Psoas muscle (tissue), 8 donors: ENCODE measurements around the gene ATF7IP2. TPM values are rescaled to one million over a fixed set of nuclear protein-coding genes. Genes with fewer than 3 reads are reported as not detected.
"Not testable (repeated sequence)": the region's sequence is repeated elsewhere in the genome, so short reads cannot be mapped to it uniquely, and the experiment has no call there.

Source experiments
- ATAC-seq, 4 donors: fragments of 200-7000 bp; cut with Tn5 transposase; one replicate each; pipeline ENCODE4 v1.9.1; 2020; ENCODE audit warnings: moderate library complexity in 3 of 4, mild to moderate bottlenecking in 2 of 4
- DNase-seq, 2 donors: peaks; one replicate each; pipeline ENCODE4 v3.0.0-alpha.2; 2020
- H3K27ac ChIP-seq: fragments of 200-600 bp; one replicate; pipeline ENCODE4 v1.8.0; 2022
- H3K27me3 ChIP-seq, 3 donors: fragments of 200-600 bp in 1 of 3; one replicate each; pipeline versions ENCODE4 v1.6.1 to v1.8.0; 2013 to 2022; ENCODE audit warnings: low read length in 2 of 3, mild to moderate bottlenecking in 2 of 3, moderate library complexity in 1 of 3; ENCODE audit not compliant: insufficient read depth in 3 of 3
- H3K36me3 ChIP-seq, 2 donors: fragments of 200-600 bp in 1 of 2; one replicate each; pipeline versions ENCODE4 v1.6.1 to v1.8.0; 2013 to 2022; ENCODE audit warnings: low read depth in 1 of 2, mild to moderate bottlenecking in 1 of 2, moderate library complexity in 1 of 2; ENCODE audit not compliant: insufficient read depth in 1 of 2
- H3K4me1 ChIP-seq: fragments of 200-600 bp; one replicate; pipeline ENCODE4 v1.8.0; 2022
- H3K4me3 ChIP-seq: fragments of 200-600 bp; one replicate; pipeline ENCODE4 v1.8.0; 2022; ENCODE audit warnings: mild to moderate bottlenecking
- H3K9me3 ChIP-seq: fragments of 200-600 bp; one replicate; pipeline ENCODE4 v1.8.0; 2022
- CTCF ChIP-seq: fragments of 200-600 bp; IDR thresholded peaks from one replicate; pipeline ENCODE4 v1.8.0; 2022; ENCODE audit warnings: antibody characterized with exemption
- WGBS, 3 donors: extraction: QIAGEN DNeasy Blood & Tissue Kit; methylation state at CpG; one replicate each; pipeline versions ENCODE4 v1.1.6 to v1.1.7; 2013; 5-methylcytosine and 5-hydroxymethylcytosine counted together
- intact Hi-C, 2 donors: fragments of 100-400 bp; cut with DNase I; formaldehyde crosslinking; loops; one replicate each; pipeline versions ENCODE4 v1.11.0 to v1.14.2; 2022
- polyA plus RNA-seq, 3 donors: library from polyadenylated mRNA; stranded (reverse); fragments of 200-250 nt; gene quantifications; one replicate each; pipeline ENCODE4 v1.2.3, GENCODE V29; 2013
- total RNA-seq, 4 donors: library from RNA; stranded (reverse); fragmentation: NEBNext Ultra II Directional in 2 of 4; extraction: Animal tissue kit (Norgen Biotek cat#: 25700) in 2 of 4; gene quantifications; one replicate each; pipeline versions ENCODE4 v1.2.1 to v1.2.4, GENCODE V29; 2021 to 2023
- donor health status: healthy with polysubstance abuse.
- donor health status: DM: no; HTN: no; CAD: no; lungs with moderate emphysema.
- donor health status: Bipolar disorder and iron deficiency.
- donor health status: healthy.
- donor health status: DM: yes; HTN: yes; CAD: no.
- donor health status: DM: no; HTN: no; CAD: no.
- donor health status: DM: no; HTN: no; CAD: no.
- donor health status: DM: yes; HTN: yes; CAD: no.

Gene ATF7IP2
- total and polyA plus RNA-seq, 7 donors = 0.89 to 5.1 (median 2.5) TPM

- no peaks in the 10 kb centered on the region for H3K27me3 ChIP-seq
- H3K4me1 ChIP-seq = no peaks in the 10 kb centered on the region
- intact Hi-C loops = no loop called here
- no peak for TF ChIP-seq CTCF
- peaks cover 22% of the 10 kb centered on the region for H3K9me3 ChIP-seq
- H3K4me3 ChIP-seq = no peak overlapping the region
- no peak overlapping the region for H3K27ac ChIP-seq
- ATAC-seq (no peak), DNase-seq (no peak)
- WGBS, 3 donors = 96 to 98% (median 97%) methylated on average over 9 of the region's 9 CpGs
- H3K36me3 ChIP-seq = no peaks in the 10 kb centered on the region
Observed at GRCh38 chr16:10447289-10447688, 61.4 kb downstream of the ATF7IP2 start.

GRCh38 chr16:10452208-10453158 is 66.6 kb downstream of the ATF7IP2 start:
- ATAC-seq, H3K27me3 ChIP-seq, DNase-seq, H3K36me3 ChIP-seq, H3K4me1 ChIP-seq, H3K27ac ChIP-seq, H3K4me3 ChIP-seq, intact Hi-C loops: not testable (repeated sequence)
- peaks cover 11% of the 10 kb centered on the region for H3K9me3 ChIP-seq
- WGBS, 3 donors = 91 to 97% (median 95%) methylated on average over 13 of the region's 13 CpGs

GRCh38 chr16:10453159-10453510 is 67.3 kb downstream of the ATF7IP2 start:
- H3K27me3 ChIP-seq = no peaks in the 10 kb centered on the region
- no peak overlapping the region for H3K27ac ChIP-seq
- no peak overlapping the region for H3K4me3 ChIP-seq
- no peaks in the 10 kb centered on the region for H3K36me3 ChIP-seq
- no peak for TF ChIP-seq CTCF
- DNase-seq (no peak), ATAC-seq (no peak)
- 93 to 100% (median 99%) methylated on average over 6 of the region's 6 CpGs for WGBS, 3 donors
- peaks cover 5% of the 10 kb centered on the region for H3K9me3 ChIP-seq
- intact Hi-C loops = no loop called here
- H3K4me1 ChIP-seq = no peaks in the 10 kb centered on the region

GRCh38 chr16:10465821-10466220 is 80.0 kb downstream of the ATF7IP2 start:
- H3K27ac ChIP-seq = no peak overlapping the region
- H3K36me3 ChIP-seq = no peaks in the 10 kb centered on the region
- no peak for DNase-seq
- H3K27me3 ChIP-seq = no peaks in the 10 kb centered on the region
- ATAC-seq = no peak
- H3K4me1 ChIP-seq = no peaks in the 10 kb centered on the region
- peaks cover 3% of the 10 kb centered on the region for H3K9me3 ChIP-seq
- 95 to 100% (median 97%) methylated on average over 2 of the region's 2 CpGs for WGBS, 3 donors
- intact Hi-C loops = no loop called here
- TF ChIP-seq CTCF = no peak
- H3K4me3 ChIP-seq = no peak overlapping the region

GRCh38 chr16:10466313-10466712 is 80.5 kb downstream of the ATF7IP2 start:
- no peaks in the 10 kb centered on the region for H3K27me3 ChIP-seq
- no peak for TF ChIP-seq CTCF
- intact Hi-C loops = no loop called here
- H3K4me1 ChIP-seq = no peaks in the 10 kb centered on the region
- DNase-seq (no peak), ATAC-seq (no peak)
- H3K36me3 ChIP-seq = no peaks in the 10 kb centered on the region
- peaks cover 3% of the 10 kb centered on the region for H3K9me3 ChIP-seq
- H3K27ac ChIP-seq = no peak overlapping the region
- 95 to 97% (median 97%) methylated on average over 2 of the region's 2 CpGs for WGBS, 3 donors
- H3K4me3 ChIP-seq = no peak overlapping the region
